OCI-LY7 (cell line): ENCODE data around the gene RAB3GAP2.

Experiments used
- CTCF ChIP-seq: fragments of 200-600 bp; sonication (generic); conservative IDR thresholded peaks from 2 replicates; pipeline ENCODE4 v1.5.1; 2014; ENCODE audit warnings: mild to moderate bottlenecking, antibody characterized with exemption, low read length, moderate library complexity, mixed read lengths
- EZH2phosphoT487 ChIP-seq: fragments of 200-600 bp; sonication (generic); IDR thresholded peaks from 2 replicates; pipeline ENCODE4 v1.6.1; 2018; ENCODE audit warnings: low read depth, borderline replicate concordance, mild to moderate bottlenecking, mixed run types, antibody characterized with exemption, low read length, moderate library complexity, mixed read lengths

GRCh38 chr1:220274251-220274855 lies 2.1 kb upstream of the RAB3GAP2 start:
- no peak for TF ChIP-seq CTCF
- TF ChIP-seq EZH2phosphoT487: no peak
